GM18867 (cell line): ENCODE measurements around the gene GNAQ.
A peak's percentile ranks its signal among the peaks of the same experiment; 100 is the strongest.
"Not testable (repeated sequence)": the region's sequence is repeated elsewhere in the genome, so short reads cannot be mapped to it uniquely, and the experiment has no call there.

Experiments
- ATAC-seq: cut with Tn5 transposase; IDR thresholded peaks from one replicate; pipeline ENCODE4 v1.9.1; 2021; ENCODE audit warnings: mild to moderate bottlenecking, moderate library complexity; ENCODE audit not compliant: unreplicated experiment

The GNAQ gene

GRCh38 chr9:77800924-77801551 lies 230.6 kb downstream of the GNAQ start:
- no peak for ATAC-seq

DNA sequence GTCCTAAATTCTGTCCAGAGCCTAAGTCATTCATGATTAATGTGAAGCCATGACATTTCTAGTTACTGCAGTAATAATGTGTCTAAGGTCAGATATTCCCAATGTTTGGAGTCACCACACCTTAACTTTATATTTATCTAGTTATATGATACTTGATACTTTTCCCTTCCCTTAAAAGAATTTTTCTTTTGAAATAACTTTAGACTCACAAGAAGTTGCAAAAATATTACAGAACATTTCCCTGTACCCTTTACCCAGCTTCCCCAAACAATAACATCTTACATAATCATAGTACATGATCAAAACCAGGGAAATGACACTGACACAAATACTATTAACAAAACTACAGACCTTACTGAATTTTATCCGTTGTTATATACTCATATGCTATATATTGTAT lies 233.5 kb downstream of the GNAQ start:
- ATAC-seq, result no peak

GRCh38 chr9:77794985-77795384 lies 236.6 kb downstream of the GNAQ start:
- ATAC-seq, result no peak

- no peak for ATAC-seq
Measured at GRCh38 chr9:77793849-77794248, 237.8 kb downstream of the GNAQ start.

- no peak for ATAC-seq
Measured at GRCh38 chr9:77789891-77790290, 241.7 kb downstream of the GNAQ start.

DNA sequence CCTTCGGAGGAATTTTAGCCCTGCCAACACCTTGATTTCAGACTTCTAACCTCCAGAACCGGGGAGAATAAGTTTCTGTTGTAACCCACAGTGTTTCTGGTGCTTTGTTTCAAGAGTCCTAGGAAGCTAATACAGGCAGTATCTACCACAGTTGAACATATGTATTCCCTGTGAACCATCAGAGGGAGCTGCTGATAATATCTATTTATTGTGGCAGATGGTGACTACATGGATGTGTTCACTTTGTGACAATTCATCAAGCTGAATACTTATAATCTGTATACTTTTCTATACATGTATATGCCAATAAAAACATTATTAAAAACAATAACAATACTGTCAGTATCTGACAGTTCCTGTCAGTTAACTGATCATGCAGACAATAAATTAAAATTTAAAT lies 246.3 kb downstream of the GNAQ start:
- no peak for ATAC-seq

GRCh38 chr9:77783518-77783917 lies 248.1 kb downstream of the GNAQ start:
- no peak for ATAC-seq

DNA sequence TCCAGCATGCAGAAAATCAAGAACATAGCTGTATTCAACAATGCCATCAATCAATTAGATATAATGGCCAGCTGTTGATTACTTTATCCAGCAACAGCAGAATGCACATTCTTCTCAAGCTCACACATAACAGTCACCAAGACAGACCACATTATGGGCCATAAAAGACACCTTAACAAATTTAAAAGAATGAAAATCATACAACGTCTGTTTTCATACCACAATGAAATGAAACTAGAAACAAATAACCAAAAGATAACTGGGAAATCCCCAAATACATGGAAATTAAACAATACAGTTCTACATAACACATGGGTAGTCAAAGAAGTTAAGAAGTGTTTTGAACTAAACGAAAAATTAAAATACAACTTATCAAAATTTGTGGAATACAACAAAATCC lies 252.6 kb downstream of the GNAQ start:
- ATAC-seq, result no peak

DNA sequence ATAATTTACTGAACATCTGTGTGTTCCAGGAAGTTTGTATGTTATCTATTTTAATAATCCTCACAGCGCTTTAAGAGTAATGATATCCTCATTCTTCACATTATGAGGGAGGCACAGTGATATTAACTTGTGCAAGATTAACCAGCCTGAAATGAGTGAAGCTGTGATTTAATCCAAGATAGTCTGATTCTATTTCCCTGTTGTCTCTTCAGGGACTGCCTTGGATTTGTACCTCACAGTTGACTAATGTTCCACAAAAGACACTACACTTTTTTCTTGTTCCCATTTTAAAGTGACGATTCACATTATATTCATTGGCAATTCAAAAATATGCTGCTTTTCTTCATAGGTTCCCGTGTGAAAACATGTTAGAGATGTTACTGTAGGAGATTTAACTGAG lies 258.2 kb downstream of the GNAQ start:
- no peak for ATAC-seq

GRCh38 chr9:77772646-77773045 lies 259.0 kb downstream of the GNAQ start:
- ATAC-seq, result no peak

DNA sequence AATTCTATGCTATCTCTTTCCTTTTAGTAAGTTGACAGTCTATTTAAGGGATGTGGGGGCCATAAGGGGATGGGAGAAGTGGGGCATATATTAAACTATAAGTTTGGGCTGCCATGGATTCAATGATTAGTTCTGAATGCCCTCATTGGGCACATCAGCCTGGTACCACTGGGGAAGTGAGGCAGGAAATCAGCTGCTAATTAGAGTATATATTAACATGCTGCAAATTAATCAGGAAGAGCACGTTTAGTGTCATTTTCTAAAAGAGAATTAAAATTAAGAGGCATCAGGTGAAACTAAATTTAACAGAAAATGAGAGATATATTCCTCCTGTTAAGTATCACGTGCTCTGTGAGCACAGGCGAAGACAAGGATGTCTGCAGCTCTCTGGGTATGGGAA lies 260.4 kb downstream of the GNAQ start:
- ATAC-seq, result no peak

DNA sequence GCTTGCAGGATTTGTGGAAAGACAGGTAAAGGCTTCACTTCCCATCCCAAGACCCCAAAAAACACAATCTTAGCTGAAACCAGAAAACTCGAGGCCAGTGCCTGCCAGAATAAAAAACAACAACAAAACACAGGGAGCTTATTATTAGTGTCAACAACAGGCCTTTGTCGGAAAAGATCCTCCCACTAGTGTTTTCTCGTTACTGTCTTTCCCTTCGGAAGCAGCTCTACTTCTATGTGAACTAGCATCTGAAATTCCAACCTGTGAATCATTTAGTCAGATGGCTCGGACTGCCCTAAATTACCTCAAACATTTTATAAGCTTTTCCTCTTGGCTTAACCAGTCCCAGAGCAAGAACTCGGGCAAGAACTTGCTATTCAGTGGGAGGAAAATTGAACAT lies 261.3 kb downstream of the GNAQ start:
- no peak for ATAC-seq

- no peak for ATAC-seq
Measured at GRCh38 chr9:77769246-77769645, 262.4 kb downstream of the GNAQ start.

- no peak for ATAC-seq
Measured at GRCh38 chr9:77766587-77766986, 265.0 kb downstream of the GNAQ start.

DNA sequence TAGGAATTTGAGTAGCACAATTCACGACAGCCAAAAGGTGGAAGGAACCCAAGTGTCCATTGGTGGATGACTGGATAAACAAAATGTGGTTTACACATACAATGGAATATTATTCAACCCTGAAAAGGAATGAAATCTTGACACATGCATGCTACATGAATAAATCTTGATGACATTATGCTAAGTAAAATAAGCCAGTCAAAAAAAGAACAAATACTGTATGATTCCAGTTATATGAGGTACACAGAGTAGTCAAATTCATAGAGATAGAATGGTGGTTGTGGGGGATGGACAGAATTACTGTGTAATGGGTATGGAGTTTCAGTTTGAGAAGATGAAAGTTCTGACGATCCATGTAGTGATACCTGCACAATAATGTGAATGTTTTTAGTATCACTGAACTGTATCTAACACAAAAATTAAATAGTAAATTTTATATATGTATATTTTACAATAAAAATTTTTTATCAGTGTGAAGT lies 265.8 kb downstream of the GNAQ start:
- ATAC-seq, result no peak

DNA sequence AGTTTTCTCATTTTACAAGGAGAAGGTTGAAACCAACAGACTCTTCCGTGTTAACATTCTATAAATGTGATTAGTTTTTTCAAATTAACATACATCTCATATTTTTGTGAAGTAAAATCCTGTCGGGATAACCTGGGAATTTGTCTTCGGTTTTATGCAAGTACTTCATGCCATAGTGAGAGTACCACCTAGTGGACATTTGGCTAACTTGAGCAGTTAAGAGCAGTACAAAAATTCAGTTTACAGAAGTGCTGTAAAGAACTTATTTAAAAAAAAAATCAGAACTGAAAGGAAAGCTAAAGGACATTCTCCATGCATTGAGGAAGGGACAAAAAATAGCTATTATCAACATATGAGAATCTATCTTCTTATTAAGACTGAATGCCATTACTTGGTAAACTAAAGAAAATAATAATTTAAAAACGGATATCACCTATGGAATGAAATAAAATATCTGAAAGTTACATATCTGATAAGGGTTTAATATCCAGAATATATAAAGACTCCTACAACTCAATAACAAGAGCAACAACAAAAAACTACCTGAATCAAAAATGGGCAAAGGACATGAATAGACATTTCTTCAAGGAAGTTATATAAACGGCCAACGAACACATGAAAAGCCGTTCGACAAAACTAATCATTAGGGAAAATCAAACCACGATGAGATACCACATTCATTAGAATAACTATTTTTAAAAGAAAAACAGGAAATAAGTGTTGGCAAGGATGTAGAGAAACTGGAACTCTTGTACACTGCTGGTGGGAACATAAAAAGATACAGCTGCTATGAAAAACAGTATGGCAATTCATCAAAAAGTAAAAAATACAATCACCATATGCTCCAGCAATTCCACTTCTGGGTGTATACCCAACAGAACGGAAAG lies 266.5 kb downstream of the GNAQ start:
- ATAC-seq, result no peak

DNA sequence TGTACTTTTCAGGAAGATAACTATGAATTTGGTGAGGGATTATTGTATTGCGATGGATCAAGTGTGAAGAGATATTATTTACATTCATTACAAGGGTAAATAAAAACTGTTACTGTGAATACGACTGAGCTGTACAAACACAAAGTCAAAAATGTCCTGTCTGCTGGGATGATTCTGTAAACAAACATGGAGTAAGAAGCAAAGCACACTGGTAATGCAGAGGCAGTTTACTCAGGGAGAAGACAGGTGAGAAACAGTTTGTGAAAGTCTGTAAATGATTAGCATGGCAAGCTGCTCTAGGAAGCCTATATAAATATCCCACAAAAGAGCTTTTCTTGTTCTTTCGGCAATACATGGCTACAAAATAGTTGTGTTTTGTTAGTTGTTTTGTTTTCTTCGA lies 268.0 kb downstream of the GNAQ start:
- no peak for ATAC-seq

DNA sequence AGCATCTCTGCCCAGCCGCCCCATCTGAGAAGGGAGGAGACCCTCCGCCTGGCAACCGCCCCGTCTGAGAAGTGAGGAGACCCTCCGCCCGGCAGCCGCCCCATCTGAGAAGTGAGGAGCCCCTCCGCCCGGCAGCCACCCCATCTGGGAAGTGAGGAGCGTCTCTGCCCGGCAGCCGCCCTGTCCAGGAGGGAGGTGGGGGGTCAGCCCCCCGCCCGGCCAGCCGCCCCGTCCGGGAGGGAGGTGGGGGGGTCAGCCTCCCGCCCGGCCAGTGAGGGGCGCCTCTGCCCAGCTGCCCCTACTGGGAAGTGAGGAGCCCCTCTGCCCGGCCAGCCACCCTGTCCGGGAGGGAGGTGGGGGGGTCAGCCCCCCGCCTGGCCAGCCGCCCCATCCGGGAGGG lies 270.7 kb downstream of the GNAQ start:
- not testable (repeated sequence) for ATAC-seq

GRCh38 chr9:77759391-77759790 lies 272.2 kb downstream of the GNAQ start:
- no peak for ATAC-seq

DNA sequence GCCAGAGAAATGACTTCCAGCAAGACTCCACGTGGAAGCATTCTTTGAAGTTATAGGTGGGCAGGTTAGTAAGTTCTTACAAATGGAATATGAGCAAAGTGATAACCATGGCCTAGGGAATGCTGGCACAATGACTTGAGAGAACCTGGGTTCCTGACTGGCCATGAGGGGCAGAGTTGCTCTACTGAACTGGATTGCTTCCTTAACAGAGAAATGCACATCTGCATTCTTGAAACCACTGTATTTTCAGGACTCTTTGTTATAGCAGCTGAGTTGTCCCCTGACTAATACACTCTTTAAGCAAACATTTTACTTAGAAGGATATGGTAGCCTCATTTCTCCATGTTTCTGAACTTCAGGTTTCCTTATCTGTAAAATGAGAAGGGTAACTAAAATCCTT lies 275.2 kb downstream of the GNAQ start:
- ATAC-seq, result peak; percentile 62

GRCh38 chr9:77753180-77753579 lies 278.4 kb downstream of the GNAQ start:
- no peak for ATAC-seq

GRCh38 chr9:77752554-77752953 lies 279.1 kb downstream of the GNAQ start:
- ATAC-seq, result no peak
